HepG2 (cell line): ENCODE measurements around the gene TFEB. TPM values are rescaled to one million over a fixed set of nuclear protein-coding genes. Genes with fewer than 3 reads are reported as not detected.

Experiments used
- ATAC-seq: fragments of 200-7000 bp; cut with Tn5 transposase; 3 replicates; pipeline ENCODE4 v1.9.1; 2020; ENCODE audit warnings: mild to moderate bottlenecking, moderate library complexity
- BruUV-seq: library from RNA; stranded (reverse); fragments of 400-500 nt; replicated peaks from 2 replicates; lab custom pipeline; 2021; lab: Mats Ljungman, UMichigan
- CTCF ChIA-PET: fragments of 300-600 bp; formaldehyde crosslinking; extraction: SDS; loops from one replicate; lab custom pipeline; 2021; ENCODE audit warnings: low total read pairs, inconsistent platforms, low intra/inter-chr PET ratio; lab: Yijun Ruan, JAX
- POLR2A ChIA-PET: fragments of 350-600 bp; sonication (Branson Sonifier 250); formaldehyde crosslinking; loops from one replicate; lab custom pipeline; 2020; ENCODE audit warnings: antibody characterized with exemption, inconsistent platforms; lab: Yijun Ruan, JAX
- DNase-seq: peaks from one replicate; pipeline ENCODE4 v3.0.0-alpha.2; 2015; ENCODE audit warnings: low spot score
- FAIRE-seq: peaks from 3 replicates; lab custom pipeline; 2011; peaks lifted over from hg19 to GRCh38; lab: Jason Lieb, UNC
- H2AFZ ChIP-seq: one replicate; pipeline ENCODE4 v1.6.1; 2011; ENCODE audit warnings: low read length, inconsistent platforms
- H3K27ac ChIP-seq: fragments of 300-600 bp; 3 replicates; pipeline ENCODE4 v1.8.0; 2011; ENCODE audit warnings: mixed run types, mild to moderate bottlenecking, mixed read lengths, low read length, inconsistent platforms; ENCODE audit not compliant: insufficient read depth; ENCODE audit errors: extremely low read length
- H3K27me3 ChIP-seq, 2 experiments: fragments of 200-600 bp in 1 of 2; 2 replicates in 1 of 2; 3 replicates in 1 of 2; pipeline versions ENCODE4 v1.6.0 to v1.8.0; 2011; ENCODE audit warnings: low read length in 2 of 2, mild to moderate bottlenecking in 2 of 2, moderate library complexity in 2 of 2, inconsistent platforms in 1 of 2; ENCODE audit not compliant: insufficient read depth in 2 of 2, control insufficient read depth in 1 of 2
- H3K36me3 ChIP-seq, 2 experiments: fragments of 200-600 bp in 1 of 2; replicated peaks in 1 of 2; 2 replicates in 1 of 2; 3 replicates in 1 of 2; pipeline versions ENCODE4 v1.5.1 to v1.8.0; 2011; ENCODE audit warnings: low read length in 2 of 2, inconsistent platforms in 1 of 2; ENCODE audit not compliant: insufficient read depth in 2 of 2, control insufficient read depth in 1 of 2
- H3K4me1 ChIP-seq: 2 replicates; pipeline ENCODE4 v1.5.1; 2012; ENCODE audit warnings: low read length, inconsistent platforms; ENCODE audit not compliant: insufficient read depth
- H3K4me2 ChIP-seq: 2 replicates; pipeline ENCODE4 v1.6.0; 2011; ENCODE audit warnings: low read depth, low read length, inconsistent platforms
- H3K4me3 ChIP-seq, 3 experiments: fragments of 200-600 bp in 1 of 3; sonication (generic), shearing (Covaris generic) in 1 of 3; replicated peaks in 1 of 3; 2 replicates each; pipeline ENCODE4 v1.5.1; 2011 to 2016; ENCODE audit warnings: low read length in 3 of 3, inconsistent platforms in 2 of 3, low read depth in 2 of 3, mild to moderate bottlenecking in 2 of 3, control low read depth in 1 of 3, mixed read lengths in 1 of 3; ENCODE audit not compliant: insufficient read depth in 1 of 3
- H3K79me2 ChIP-seq: one replicate; pipeline ENCODE4 v1.6.1; 2011; ENCODE audit warnings: low read length, inconsistent platforms; ENCODE audit not compliant: insufficient read depth
- H3K9ac ChIP-seq: 2 replicates; pipeline ENCODE4 v1.6.0; 2011; ENCODE audit warnings: mild to moderate bottlenecking, low read depth, low read length, inconsistent platforms; ENCODE audit not compliant: insufficient read depth
- H3K9me3 ChIP-seq: 2 replicates; pipeline ENCODE4 v1.5.1; 2012; ENCODE audit warnings: mild to moderate bottlenecking, low read length
- H4K20me1 ChIP-seq: 2 replicates; pipeline ENCODE4 v1.6.0; 2011; ENCODE audit warnings: inconsistent platforms, mild to moderate bottlenecking, low read length, moderate library complexity; ENCODE audit not compliant: insufficient read depth
- BRD4 ChIP-seq: sonication (generic); formaldehyde crosslinking; IDR thresholded peaks from 2 replicates; pipeline ENCODE4 v1.4.0; 2020; ENCODE audit warnings: missing genetic modification reagents
- CBX1 ChIP-seq: IDR thresholded peaks from one replicate; pipeline ENCODE4 v1.6.1; 2016; ENCODE audit warnings: antibody characterized with exemption, low read depth
- KLF13 ChIP-seq: sonication (generic); formaldehyde crosslinking; IDR thresholded peaks from 2 replicates; pipeline ENCODE4 v1.4.0; 2020; ENCODE audit warnings: mild to moderate bottlenecking, missing genetic modification reagents
- MAFF ChIP-seq: IDR thresholded peaks from 2 replicates; pipeline ENCODE4 v1.6.1; 2011; ENCODE audit warnings: low read depth, low read length, improper control_type of control experiment
- MXD3 ChIP-seq: IDR thresholded peaks from 2 replicates; pipeline ENCODE4 v1.6.1; 2016; ENCODE audit warnings: mild to moderate bottlenecking, missing biosample characterization, missing genetic modification reagents
- POLR2G ChIP-seq: fragments of 200-400 bp; formaldehyde crosslinking; IDR thresholded peaks from 2 replicates; pipeline ENCODE4 v1.6.1; 2018; ENCODE audit warnings: mild to moderate bottlenecking, low read depth, low read length, moderate library complexity
- SALL1 ChIP-seq: sonication (generic); formaldehyde crosslinking; IDR thresholded peaks from 2 replicates; pipeline ENCODE4 v1.8.0; 2022; ENCODE audit warnings: mild to moderate bottlenecking, missing genetic modification reagents
- SNAPC2 ChIP-seq: sonication (generic); formaldehyde crosslinking; IDR thresholded peaks from 2 replicates; pipeline ENCODE4 v1.8.1; 2022; ENCODE audit warnings: mild to moderate bottlenecking, missing genetic modification reagents
- TBX3 ChIP-seq: fragments of 450-650 bp; IDR thresholded peaks from 2 replicates; pipeline ENCODE4 v1.6.1; 2017; ENCODE audit warnings: antibody characterized with exemption, mild to moderate bottlenecking, inconsistent platforms, borderline replicate concordance
- ZEB1 ChIP-seq: IDR thresholded peaks from 2 replicates; pipeline ENCODE4 v1.6.1; 2012; ENCODE audit warnings: mild to moderate bottlenecking, low read depth, inconsistent platforms; ENCODE audit not compliant: insufficient replicate concordance
- ZNF556 ChIP-seq: sonication (generic); formaldehyde crosslinking; IDR thresholded peaks from 2 replicates; pipeline ENCODE4 v1.4.0; 2020; ENCODE audit warnings: mild to moderate bottlenecking, missing genetic modification reagents, borderline replicate concordance
- WGBS: methylation state at CpG from one replicate; pipeline ENCODE4 v1.1.6; 2017; ENCODE audit warnings: low lambda C conversion rate; 5-methylcytosine and 5-hydroxymethylcytosine counted together
- in situ Hi-C: cut with HindIII; loops from 2 replicates; pipeline ENCODE4 v1.10.0; 2017; ENCODE audit warnings: low pct_unique_long_range_greater_than_20kb; ENCODE audit not compliant: extremely low pct_ligation_motif_present
- intact Hi-C: fragments of 100-400 bp; cut with micrococcal nuclease; formaldehyde crosslinking; loops from one replicate; pipeline ENCODE4 v1.10.0; 2022; ENCODE audit not compliant: unreplicated experiment
- polyA plus RNA-seq, 8 experiments: library from polyadenylated mRNA; depleted of rRNA in 3 of 8; stranded (reverse) in 7 of 8; unstranded in 1 of 8; fragments of >200 nt; fragmentation: Illumina TruSeq in 4 of 8; extraction: Trizol in 4 of 8; gene quantifications; 2 replicates each; pipeline versions ENCODE4 v1.2.1 to v1.2.3, GENCODE V29; 2011 to 2016; ENCODE audit warnings: low read depth in 4 of 8, missing spikeins in 1 of 8, mixed read lengths in 1 of 8; ENCODE audit not compliant: insufficient read depth in 1 of 8
- total RNA-seq, 5 experiments: library from RNA; depleted of rRNA; stranded (reverse); fragments of >200 nt; fragmentation: Illumina TruSeq; extraction: Trizol; gene quantifications; 2 replicates each; pipeline ENCODE4 v1.2.3, GENCODE V29; 2016; ENCODE audit warnings: low read depth in 1 of 5
- TF ChIP-seq, protein P1 (sequence below): sonication (generic); formaldehyde crosslinking; IDR thresholded peaks from 2 replicates; pipeline ENCODE4 v1.4.0; 2020; ENCODE audit warnings: missing genetic modification reagents, borderline replicate concordance
- TF ChIP-seq, protein P2 (sequence below): IDR thresholded peaks from 2 replicates; pipeline ENCODE4 v1.6.1; 2012; ENCODE audit warnings: low read length, improper control_type of control experiment

Gene TFEB
- total and polyA plus RNA-seq, 2 of the 13 experiments (the other 11 are each of a cell fraction or from before 2014, with no cell fraction given) = 13.3 to 18.7 TPM

DNA sequence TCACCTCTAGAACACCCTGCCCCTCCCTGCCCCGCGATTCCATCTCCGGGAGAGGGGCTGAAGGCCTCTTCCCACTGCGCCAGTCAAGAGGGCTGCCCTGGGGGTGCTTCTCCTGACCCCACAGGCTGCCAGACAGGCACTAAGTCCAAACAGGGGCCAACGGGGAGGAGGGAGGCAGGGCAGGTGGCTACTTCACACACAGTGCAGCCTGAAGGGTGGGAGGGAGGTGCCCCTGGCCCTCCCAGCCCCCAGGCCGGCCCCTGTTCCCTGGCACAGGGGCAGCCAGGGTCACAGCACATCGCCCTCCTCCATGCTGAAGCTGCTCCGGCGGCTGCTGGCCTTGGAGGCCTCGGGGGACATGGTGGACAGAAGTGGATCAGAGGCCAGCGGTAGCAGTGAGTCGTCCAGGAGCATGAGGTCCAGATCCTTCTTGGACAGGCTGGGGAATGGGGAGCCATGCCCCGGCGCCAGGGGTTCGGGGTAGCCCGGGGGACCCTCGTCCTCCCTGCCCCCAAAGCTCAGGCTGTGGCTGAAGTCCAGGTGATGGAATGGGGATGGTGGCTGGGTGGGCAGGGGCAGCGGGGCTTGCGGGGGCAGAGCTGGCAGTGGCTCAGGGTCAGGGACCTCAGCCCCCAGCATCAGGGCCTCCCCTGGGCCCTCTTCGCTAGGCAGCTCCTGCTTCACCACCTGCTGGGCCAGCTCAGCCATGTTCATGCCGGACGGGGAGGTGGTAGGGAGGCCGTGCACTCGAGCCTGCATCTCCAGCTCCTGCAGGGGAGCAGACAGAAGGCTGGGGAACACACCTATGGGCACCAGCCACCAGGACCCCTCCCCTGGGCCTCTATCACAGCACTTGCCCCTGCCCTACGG, 50.9 kb downstream of the TFEB start:
- Histone ChIP-seq H3K9ac (no peak overlapping the region), H2AFZ (no peak overlapping the region), H3K27me3 (peaks cover 7 to 17% of the 10 kb centered on the region in 2 experiments; a peak in 3 of 5 replicates), H3K27ac (no peak overlapping the region), H4K20me1 (no peaks in the 10 kb centered on the region), H3K9me3 (no peaks in the 10 kb centered on the region), H3K4me3 (no peak overlapping the region), H3K4me2 (no peak overlapping the region), H3K79me2 (no peaks in the 10 kb centered on the region), H3K4me1 (peaks cover 25% of the 10 kb centered on the region), H3K36me3 (peaks cover 5 to 7% of the 10 kb centered on the region in 2 experiments; a peak in 1 of 5 replicates)
- no TSS peak for BruUV-seq
- POLR2A ChIA-PET = no interaction called here
- CTCF ChIA-PET = interaction anchor here (1.1 to 6.0 kb wide), 6 partner anchors 27 to 317 kb away, joined by 3 to 154 read pairs (median 4); no protein-coding TSS in a partner anchor
- FAIRE-seq = no peak
- WGBS = 93% methylated on average over 17 of the region's 25 CpGs
- DNase-seq = no peak
- intact Hi-C loops = loop anchor here (5.0 kb wide), 1 partner anchor 377 kb away; no protein-coding TSS in a partner anchor
- in situ Hi-C loops = loop anchor here (5.0 kb wide), 3 partner anchors 82 to 312 kb away; no protein-coding TSS in a partner anchor
- ATAC-seq = no peak
- TF ChIP-seq SALL1 (CRISPR knock-in tag) (no peak), SNAPC2 (CRISPR knock-in tag) (no peak), ZNF556 (CRISPR knock-in tag) (no peak), POLR2G (no peak), TBX3 (no peak), MXD3 (no peak), MAFF (no peak), BRD4 (no peak), CBX1 (no peak), ZEB1 (no peak), KLF13 (CRISPR knock-in tag) (no peak)
- TF ChIP-seq, protein P1, sequence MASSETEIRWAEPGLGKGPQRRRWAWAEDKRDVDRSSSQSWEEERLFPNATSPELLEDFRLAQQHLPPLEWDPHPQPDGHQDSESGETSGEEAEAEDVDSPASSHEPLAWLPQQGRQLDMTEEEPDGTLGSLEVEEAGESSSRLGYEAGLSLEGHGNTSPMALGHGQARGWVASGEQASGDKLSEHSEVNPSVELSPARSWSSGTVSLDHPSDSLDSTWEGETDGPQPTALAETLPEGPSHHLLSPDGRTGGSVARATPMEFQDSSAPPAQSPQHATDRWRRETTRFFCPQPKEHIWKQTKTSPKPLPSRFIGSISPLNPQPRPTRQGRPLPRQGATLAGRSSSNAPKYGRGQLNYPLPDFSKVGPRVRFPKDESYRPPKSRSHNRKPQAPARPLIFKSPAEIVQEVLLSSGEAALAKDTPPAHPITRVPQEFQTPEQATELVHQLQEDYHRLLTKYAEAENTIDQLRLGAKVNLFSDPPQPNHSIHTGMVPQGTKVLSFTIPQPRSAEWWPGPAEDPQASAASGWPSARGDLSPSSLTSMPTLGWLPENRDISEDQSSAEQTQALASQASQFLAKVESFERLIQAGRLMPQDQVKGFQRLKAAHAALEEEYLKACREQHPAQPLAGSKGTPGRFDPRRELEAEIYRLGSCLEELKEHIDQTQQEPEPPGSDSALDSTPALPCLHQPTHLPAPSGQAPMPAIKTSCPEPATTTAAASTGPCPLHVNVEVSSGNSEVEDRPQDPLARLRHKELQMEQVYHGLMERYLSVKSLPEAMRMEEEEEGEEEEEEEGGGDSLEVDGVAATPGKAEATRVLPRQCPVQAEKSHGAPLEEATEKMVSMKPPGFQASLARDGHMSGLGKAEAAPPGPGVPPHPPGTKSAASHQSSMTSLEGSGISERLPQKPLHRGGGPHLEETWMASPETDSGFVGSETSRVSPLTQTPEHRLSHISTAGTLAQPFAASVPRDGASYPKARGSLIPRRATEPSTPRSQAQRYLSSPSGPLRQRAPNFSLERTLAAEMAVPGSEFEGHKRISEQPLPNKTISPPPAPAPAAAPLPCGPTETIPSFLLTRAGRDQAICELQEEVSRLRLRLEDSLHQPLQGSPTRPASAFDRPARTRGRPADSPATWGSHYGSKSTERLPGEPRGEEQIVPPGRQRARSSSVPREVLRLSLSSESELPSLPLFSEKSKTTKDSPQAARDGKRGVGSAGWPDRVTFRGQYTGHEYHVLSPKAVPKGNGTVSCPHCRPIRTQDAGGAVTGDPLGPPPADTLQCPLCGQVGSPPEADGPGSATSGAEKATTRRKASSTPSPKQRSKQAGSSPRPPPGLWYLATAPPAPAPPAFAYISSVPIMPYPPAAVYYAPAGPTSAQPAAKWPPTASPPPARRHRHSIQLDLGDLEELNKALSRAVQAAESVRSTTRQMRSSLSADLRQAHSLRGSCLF (CRISPR knock-in tag) = no peak
- TF ChIP-seq, protein P2, sequence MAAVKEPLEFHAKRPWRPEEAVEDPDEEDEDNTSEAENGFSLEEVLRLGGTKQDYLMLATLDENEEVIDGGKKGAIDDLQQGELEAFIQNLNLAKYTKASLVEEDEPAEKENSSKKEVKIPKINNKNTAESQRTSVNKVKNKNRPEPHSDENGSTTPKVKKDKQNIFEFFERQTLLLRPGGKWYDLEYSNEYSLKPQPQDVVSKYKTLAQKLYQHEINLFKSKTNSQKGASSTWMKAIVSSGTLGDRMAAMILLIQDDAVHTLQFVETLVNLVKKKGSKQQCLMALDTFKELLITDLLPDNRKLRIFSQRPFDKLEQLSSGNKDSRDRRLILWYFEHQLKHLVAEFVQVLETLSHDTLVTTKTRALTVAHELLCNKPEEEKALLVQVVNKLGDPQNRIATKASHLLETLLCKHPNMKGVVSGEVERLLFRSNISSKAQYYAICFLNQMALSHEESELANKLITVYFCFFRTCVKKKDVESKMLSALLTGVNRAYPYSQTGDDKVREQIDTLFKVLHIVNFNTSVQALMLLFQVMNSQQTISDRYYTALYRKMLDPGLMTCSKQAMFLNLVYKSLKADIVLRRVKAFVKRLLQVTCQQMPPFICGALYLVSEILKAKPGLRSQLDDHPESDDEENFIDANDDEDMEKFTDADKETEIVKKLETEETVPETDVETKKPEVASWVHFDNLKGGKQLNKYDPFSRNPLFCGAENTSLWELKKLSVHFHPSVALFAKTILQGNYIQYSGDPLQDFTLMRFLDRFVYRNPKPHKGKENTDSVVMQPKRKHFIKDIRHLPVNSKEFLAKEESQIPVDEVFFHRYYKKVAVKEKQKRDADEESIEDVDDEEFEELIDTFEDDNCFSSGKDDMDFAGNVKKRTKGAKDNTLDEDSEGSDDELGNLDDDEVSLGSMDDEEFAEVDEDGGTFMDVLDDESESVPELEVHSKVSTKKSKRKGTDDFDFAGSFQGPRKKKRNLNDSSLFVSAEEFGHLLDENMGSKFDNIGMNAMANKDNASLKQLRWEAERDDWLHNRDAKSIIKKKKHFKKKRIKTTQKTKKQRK = no peak
